AG04450 (cell line): ENCODE measurements around the gene SCARF2. TPM values are rescaled to one million over a fixed set of nuclear protein-coding genes. Genes with fewer than 3 reads are reported as not detected.

Source experiments
- CTCF ChIA-PET: fragments of 300-600, 350-600 bp; formaldehyde crosslinking; extraction: SDS; loops from one replicate; lab custom pipeline; 2022; ENCODE audit warnings: antibody characterized with exemption, inconsistent platforms; lab: Charles Lee
- POLR2A ChIA-PET: fragments of 350-600 bp; formaldehyde crosslinking; extraction: SDS; loops from one replicate; lab custom pipeline; 2021; ENCODE audit warnings: antibody characterized with exemption, inconsistent platforms; lab: Yijun Ruan, JAX
- DNase-seq: peaks from one replicate; pipeline ENCODE4 v3.0.0-alpha.2; 2011; ENCODE audit warnings: low read depth, low spot score
- H3K27ac ChIP-seq: one replicate; pipeline ENCODE4 v1.5.1; 2012; ENCODE audit warnings: low read depth, low read length, control low read depth
- H3K27me3 ChIP-seq: one replicate; pipeline ENCODE4 v1.6.0; 2012; ENCODE audit warnings: low read length; ENCODE audit not compliant: control insufficient read depth, insufficient read depth
- H3K4me3 ChIP-seq: 2 replicates; pipeline ENCODE4 v1.5.1; 2011; ENCODE audit warnings: mild to moderate bottlenecking, low read depth, low read length, control low read depth
- H3K9me3 ChIP-seq: 2 replicates; pipeline ENCODE4 v1.5.1; 2012; ENCODE audit warnings: low read length; ENCODE audit not compliant: control insufficient read depth, insufficient read depth
- CTCF ChIP-seq: IDR thresholded peaks from 2 replicates; pipeline ENCODE4 v1.5.1; 2011; ENCODE audit warnings: low read depth, low read length, control low read depth, inconsistent platforms
- polyA plus RNA-seq: library from polyadenylated mRNA; depleted of rRNA; stranded (reverse); fragments of >200 nt; gene quantifications from 2 replicates; pipeline ENCODE4 v1.2.3, GENCODE V29; 2011

The SCARF2 gene
- polyA plus RNA-seq, 1 experiment, result 7.3 TPM

GRCh38 chr22:20438678-20439492, 1.3 kb upstream of the SCARF2 start:
- CTCF ChIA-PET, result no interaction called here
- peaks cover 3% of the 10 kb centered on the region; the same call in 1 of the 2 replicates for H3K9me3 ChIP-seq

GRCh38 chr22:20438427-20438677, 727 bp upstream of the SCARF2 start:
- no peak for DNase-seq
- TF ChIP-seq CTCF, result no peak
- ChIA-PET CTCF (no interaction called here), POLR2A (interaction anchor here (0.6 kb wide), 1 partner anchor 20 kb away, joined by 5 read pairs; no protein-coding TSS in a partner anchor)
- Histone ChIP-seq H3K4me3 (peak overlapping the region; percentile 75), H3K27ac (peak overlapping the region; percentile 52), H3K9me3 (peaks cover 3% of the 10 kb centered on the region; the same call in 1 of the 2 replicates), H3K27me3 (no peaks in the 10 kb centered on the region)

More at GRCh38 chr22:20438678-20439492, 1.3 kb upstream of the SCARF2 start:
- Histone ChIP-seq H3K27ac (no peak overlapping the region), H3K27me3 (no peaks in the 10 kb centered on the region), H3K4me3 (peak overlapping the region; percentile 75)
- POLR2A ChIA-PET, result interaction anchor here (0.6 kb wide), 1 partner anchor 21 kb away, joined by 5 read pairs; no protein-coding TSS in a partner anchor
- peak; percentile 29; the same call in 1 of the 2 replicates for TF ChIP-seq CTCF
- DNase-seq, result no peak

- CTCF ChIA-PET, result interaction anchor here (3.7 kb wide), 1 partner anchor 19 kb away, joined by 19 read pairs; no protein-coding TSS in a partner anchor
- TF ChIP-seq CTCF, result no peak
- POLR2A ChIA-PET, result interaction anchor here (1.4 to 1.7 kb wide), 2 partner anchors 10 to 19 kb away, joined by 3 to 5 read pairs; no protein-coding TSS in a partner anchor
- no peak for DNase-seq
- Histone ChIP-seq H3K27ac (peak overlapping the region; percentile 65), H3K27me3 (no peaks in the 10 kb centered on the region), H3K9me3 (peaks cover 3% of the 10 kb centered on the region; the same call in 1 of the 2 replicates), H3K4me3 (peak overlapping the region; percentile 75)
These were observed 635 bp downstream of the SCARF2 start for GRCh38 chr22:20436768-20437612.

GRCh38 chr22:20436307-20436767, 1.3 kb downstream of the SCARF2 start:
- H3K9me3 ChIP-seq, result peaks cover 3% of the 10 kb centered on the region; the same call in 1 of the 2 replicates
- H3K4me3 ChIP-seq, result peak overlapping the region; percentile 75
- CTCF ChIA-PET, result interaction anchor here (0.6 to 3.7 kb wide), 2 partner anchors 17 to 18 kb away, joined by 4 to 19 read pairs; no protein-coding TSS in a partner anchor
- peak overlapping the region; percentile 47 for H3K27ac ChIP-seq
- no peaks in the 10 kb centered on the region for H3K27me3 ChIP-seq
- DNase-seq, result no peak
- TF ChIP-seq CTCF, result no peak
- POLR2A ChIA-PET, result interaction anchor here (1.4 to 1.7 kb wide), 2 partner anchors 9 to 18 kb away, joined by 3 to 5 read pairs; no protein-coding TSS in a partner anchor
